Tibial nerve (tissue), 4 donors: ENCODE data around the gene PRKAR1B. TPM values are rescaled to one million over a fixed set of nuclear protein-coding genes. Genes with fewer than 3 reads are reported as not detected.

ENCODE experiments used
- DNase-seq, 2 donors: peaks; one replicate each; pipeline ENCODE4 v3.0.0-alpha.2; 2019; ENCODE audit warnings: low spot score in 2 of 2
- H3K27ac ChIP-seq, 4 donors: fragments of 200-600 bp; sonication (generic) in 3 of 4; one replicate each; pipeline ENCODE4 v1.5.1; 2017 to 2019; ENCODE audit warnings: mild to moderate bottlenecking in 1 of 4
- H3K27me3 ChIP-seq, 2 donors: fragments of 200-600 bp; sonication (generic) in 1 of 2; one replicate each; pipeline versions ENCODE4 v1.5.1 to v1.6.0; 2017 to 2019
- H3K36me3 ChIP-seq, 3 donors: fragments of 200-600 bp; sonication (generic); one replicate each; pipeline ENCODE4 v1.5.1; 2018 to 2019
- H3K4me1 ChIP-seq, 4 donors: fragments of 200-600 bp; sonication (generic) in 3 of 4; one replicate each; pipeline ENCODE4 v1.5.1; 2017 to 2019
- H3K4me3 ChIP-seq, 4 donors: fragments of 200-600 bp; sonication (generic) in 3 of 4; one replicate each; pipeline ENCODE4 v1.5.1; 2017 to 2019; ENCODE audit warnings: mild to moderate bottlenecking in 1 of 4, moderate library complexity in 1 of 4
- H3K9me3 ChIP-seq, 4 donors: fragments of 200-600 bp; sonication (generic) in 3 of 4; one replicate each; pipeline ENCODE4 v1.5.1; 2017 to 2019
- EP300 ChIP-seq, 2 donors: sonication (generic); formaldehyde crosslinking; IDR thresholded peaks; one replicate each; pipeline ENCODE4 v1.6.1; 2017; ENCODE audit warnings: antibody characterized with exemption in 2 of 2, mild to moderate bottlenecking in 1 of 2
- POLR2A ChIP-seq, 2 donors: fragments of 450-650 bp; IDR thresholded peaks; one replicate each; pipeline ENCODE4 v1.6.1; 2017; ENCODE audit warnings: antibody characterized with exemption in 2 of 2, mild to moderate bottlenecking in 2 of 2, moderate library complexity in 2 of 2
- WGBS, 2 donors: methylation state at CpG; one replicate each; pipeline ENCODE4 v1.1.5; 2018; 5-methylcytosine and 5-hydroxymethylcytosine counted together
- total RNA-seq, 4 donors: library from RNA; depleted of rRNA; stranded (reverse); fragments of >200 nt; gene quantifications; one replicate each; pipeline ENCODE4 v1.1.0, GENCODE V29; 2016
- TF ChIP-seq, protein P1 (sequence below), 5 experiments: fragments of 200-600 bp in 3 of 5; fragments of 450-650 bp in 2 of 5; sonication (generic) in 3 of 5; IDR thresholded peaks; one replicate each; pipeline ENCODE4 v1.5.1; 2016 to 2019; ENCODE audit warnings: antibody characterized with exemption in 5 of 5, mild to moderate bottlenecking in 3 of 5, moderate library complexity in 2 of 5

The PRKAR1B gene
- total RNA-seq, 4 donors from 2014 or later, result 2.7 to 12.3 (median 4.8) TPM

DNA sequence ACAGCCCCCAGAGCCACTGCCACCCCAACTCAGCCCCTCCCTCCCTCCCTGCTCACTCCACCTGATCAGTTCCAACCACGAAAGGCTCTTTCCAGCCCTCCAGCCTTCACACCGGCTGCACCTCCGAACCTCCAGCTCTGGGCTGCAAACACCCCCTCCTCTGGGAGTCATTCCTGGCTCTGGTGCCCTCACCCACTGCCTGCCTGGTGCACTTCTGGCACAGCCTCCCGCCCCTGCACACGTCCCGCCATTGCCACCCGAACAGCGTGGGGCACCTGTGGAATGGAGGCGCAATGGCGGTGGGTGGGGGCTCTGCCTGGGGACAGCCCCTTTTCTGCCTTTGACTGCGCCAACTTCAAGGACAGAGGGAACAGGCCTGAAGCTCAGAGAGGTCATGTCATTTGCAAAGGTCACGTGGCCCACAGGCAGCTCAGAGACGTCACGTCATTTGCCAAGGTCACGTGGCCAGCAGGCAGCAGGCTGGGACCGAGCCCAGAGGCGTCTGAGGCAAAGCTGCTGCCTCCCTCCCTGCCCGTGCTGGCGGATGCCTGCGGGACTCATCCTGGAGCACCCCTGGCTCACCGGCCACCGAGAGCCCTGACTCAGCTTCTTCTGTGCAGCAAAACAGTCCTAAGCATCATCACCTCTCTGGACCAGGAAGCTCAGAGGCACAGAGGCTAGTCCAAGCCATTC is 76.6 kb downstream of the PRKAR1B start:
- Histone ChIP-seq H3K27me3 (no peaks in the 10 kb centered on the region), H3K4me1 (no peaks in the 10 kb centered on the region), H3K9me3 (peaks cover 0 to 4% (median 0%) of the 10 kb centered on the region in 4 donors), H3K4me3 (no peak overlapping the region), H3K36me3 (no peaks in the 10 kb centered on the region), H3K27ac (no peak overlapping the region)
- no peak for DNase-seq
- TF ChIP-seq, protein P1, sequence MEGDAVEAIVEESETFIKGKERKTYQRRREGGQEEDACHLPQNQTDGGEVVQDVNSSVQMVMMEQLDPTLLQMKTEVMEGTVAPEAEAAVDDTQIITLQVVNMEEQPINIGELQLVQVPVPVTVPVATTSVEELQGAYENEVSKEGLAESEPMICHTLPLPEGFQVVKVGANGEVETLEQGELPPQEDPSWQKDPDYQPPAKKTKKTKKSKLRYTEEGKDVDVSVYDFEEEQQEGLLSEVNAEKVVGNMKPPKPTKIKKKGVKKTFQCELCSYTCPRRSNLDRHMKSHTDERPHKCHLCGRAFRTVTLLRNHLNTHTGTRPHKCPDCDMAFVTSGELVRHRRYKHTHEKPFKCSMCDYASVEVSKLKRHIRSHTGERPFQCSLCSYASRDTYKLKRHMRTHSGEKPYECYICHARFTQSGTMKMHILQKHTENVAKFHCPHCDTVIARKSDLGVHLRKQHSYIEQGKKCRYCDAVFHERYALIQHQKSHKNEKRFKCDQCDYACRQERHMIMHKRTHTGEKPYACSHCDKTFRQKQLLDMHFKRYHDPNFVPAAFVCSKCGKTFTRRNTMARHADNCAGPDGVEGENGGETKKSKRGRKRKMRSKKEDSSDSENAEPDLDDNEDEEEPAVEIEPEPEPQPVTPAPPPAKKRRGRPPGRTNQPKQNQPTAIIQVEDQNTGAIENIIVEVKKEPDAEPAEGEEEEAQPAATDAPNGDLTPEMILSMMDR (IDR thresholded peaks at IDR 0.05), result no peak
- 72 to 85% methylated on average over 16 to 21 of the region's 22 CpGs for WGBS, 2 donors

DNA sequence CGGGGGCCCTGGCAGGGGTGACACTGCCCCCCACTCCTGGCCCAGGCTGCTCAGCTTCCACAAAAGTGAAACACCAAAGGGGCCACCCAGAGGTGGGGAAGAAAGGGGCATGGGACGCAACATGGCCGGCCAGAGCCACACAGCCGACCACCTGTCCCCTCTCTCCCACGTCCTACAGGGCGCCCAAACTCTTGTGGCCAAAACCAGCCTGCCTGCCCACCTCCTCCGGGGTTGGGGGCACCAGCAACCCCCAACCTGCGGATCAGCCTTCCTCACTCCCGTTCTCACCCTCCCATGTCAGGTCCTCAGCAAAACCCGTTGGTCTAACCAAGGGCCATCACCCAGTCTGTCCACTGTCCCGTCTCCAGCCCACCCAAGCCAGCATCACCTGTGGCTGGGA is 80.1 kb downstream of the PRKAR1B start:
- Histone ChIP-seq H3K4me1 (no peaks in the 10 kb centered on the region), H3K9me3 (peaks cover 0 to 9% (median 0%) of the 10 kb centered on the region in 4 donors), H3K27ac (no peak overlapping the region), H3K4me3 (no peak overlapping the region), H3K27me3 (no peaks in the 10 kb centered on the region), H3K36me3 (no peaks in the 10 kb centered on the region)
- 89 to 98% methylated on average over 11 of the region's 11 CpGs for WGBS, 2 donors
- no peak for DNase-seq
- TF ChIP-seq POLR2A (IDR thresholded peaks at IDR 0.05) (no peak), EP300 (IDR thresholded peaks at IDR 0.05) (no peak)
- TF ChIP-seq, protein P1 (IDR thresholded peaks at IDR 0.05), result no peak

DNA sequence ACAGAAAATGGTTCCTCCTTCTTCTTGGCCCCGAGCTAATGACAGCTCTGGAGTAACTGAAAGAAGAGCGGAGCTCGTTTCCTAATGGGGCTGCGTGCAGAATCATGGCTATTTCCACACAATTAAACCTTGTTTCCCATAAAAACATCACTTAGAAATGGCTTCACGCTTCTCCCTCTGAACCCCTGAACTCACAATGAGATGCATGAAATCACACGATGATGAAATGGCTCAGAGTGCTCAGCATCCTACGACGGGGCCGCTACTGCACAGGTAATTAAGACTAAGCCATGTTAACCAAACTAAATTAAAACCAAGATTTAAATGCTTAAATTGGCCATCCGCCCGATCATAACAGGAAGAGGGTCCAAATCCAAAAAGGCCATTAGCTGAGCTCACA is 80.6 kb downstream of the PRKAR1B start:
- Histone ChIP-seq H3K4me3 (no peak overlapping the region), H3K27ac (no peak overlapping the region), H3K36me3 (no peaks in the 10 kb centered on the region), H3K9me3 (peaks cover 0 to 9% (median 0%) of the 10 kb centered on the region in 4 donors), H3K4me1 (no peaks in the 10 kb centered on the region), H3K27me3 (no peaks in the 10 kb centered on the region)
- 65 to 67% methylated on average over 11 of the region's 11 CpGs for WGBS, 2 donors
- DNase-seq, result no peak
- TF ChIP-seq EP300 (IDR thresholded peaks at IDR 0.05) (no peak), POLR2A (IDR thresholded peaks at IDR 0.05) (no peak)
- TF ChIP-seq, protein P1 (IDR thresholded peaks at IDR 0.05), result no peak

DNA sequence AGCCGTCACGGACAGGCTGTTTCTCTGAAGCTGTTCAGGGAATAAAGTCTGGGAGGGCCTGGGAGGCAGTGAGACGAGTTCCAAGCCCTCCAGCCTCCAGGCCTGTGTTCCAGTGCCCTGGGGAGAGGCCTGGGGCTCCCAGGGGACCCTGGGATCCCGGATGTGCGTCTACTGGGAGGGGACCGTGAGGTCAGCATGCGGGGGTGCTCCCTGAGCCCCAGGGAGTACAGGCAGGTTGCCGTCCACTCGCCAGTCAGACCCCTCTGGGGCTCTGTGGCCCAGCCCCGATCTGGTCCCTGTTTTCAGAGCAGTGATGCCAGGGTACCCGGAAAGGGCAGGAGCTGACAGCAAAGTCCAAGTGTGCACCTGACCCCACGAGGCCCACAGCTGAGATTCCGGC is 81.5 kb downstream of the PRKAR1B start:
- Histone ChIP-seq H3K9me3 (peaks cover 0 to 9% (median 0%) of the 10 kb centered on the region in 4 donors), H3K27ac (no peak overlapping the region), H3K36me3 (no peaks in the 10 kb centered on the region), H3K4me3 (no peak overlapping the region), H3K27me3 (no peaks in the 10 kb centered on the region), H3K4me1 (no peaks in the 10 kb centered on the region)
- TF ChIP-seq, protein P1 (IDR thresholded peaks at IDR 0.05), result no peak
- TF ChIP-seq EP300 (IDR thresholded peaks at IDR 0.05) (no peak), POLR2A (IDR thresholded peaks at IDR 0.05) (no peak)
- 85 to 88% methylated on average over 9 to 13 of the region's 13 CpGs for WGBS, 2 donors
- no peak for DNase-seq

DNA sequence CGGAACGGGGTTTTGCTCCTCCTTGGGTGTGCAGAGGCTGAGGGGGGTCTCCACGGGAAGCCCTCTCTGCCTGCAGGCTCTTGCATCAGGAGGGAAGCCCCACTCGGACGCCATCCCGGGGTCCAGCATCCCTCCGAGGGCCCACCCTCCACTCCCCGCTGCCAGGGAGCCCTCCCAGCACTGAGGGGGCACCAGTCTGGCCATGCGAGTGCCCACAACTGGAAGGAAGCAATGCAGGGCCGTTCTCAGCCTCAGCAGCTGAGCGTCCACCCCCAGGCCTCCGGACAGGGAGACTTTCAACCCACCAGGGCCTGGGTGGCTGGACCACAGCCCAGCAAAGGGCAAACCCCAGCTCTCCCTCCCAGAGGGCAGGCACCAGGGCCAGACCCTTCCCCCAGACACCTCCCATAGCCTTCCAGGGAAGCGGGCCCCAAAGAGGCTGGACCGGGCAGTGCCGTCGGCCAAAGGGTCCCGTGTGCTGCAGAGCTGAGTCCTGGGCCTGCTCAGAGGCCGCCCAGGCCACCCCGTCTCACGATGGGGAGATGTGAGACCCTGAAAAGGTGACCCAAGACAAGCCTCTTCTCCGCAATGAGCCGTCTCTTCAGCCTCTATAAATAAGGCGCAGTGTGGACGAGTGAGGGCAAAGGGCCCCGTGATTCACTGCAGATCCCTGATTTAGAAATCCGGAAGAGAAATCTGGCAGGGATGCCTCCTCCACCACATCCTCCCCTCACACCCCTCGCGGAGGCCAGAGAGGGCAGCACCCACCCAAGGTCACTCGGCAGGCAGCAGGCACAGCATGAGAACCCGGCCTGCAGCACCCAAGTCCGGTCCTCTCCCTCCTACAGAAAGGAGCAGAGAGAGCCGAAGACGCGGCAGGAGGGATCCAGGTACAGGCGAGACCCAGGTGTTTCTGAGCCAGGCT is 82.4 kb downstream of the PRKAR1B start:
- 93 to 98% methylated on average over 27 to 29 of the region's 35 CpGs for WGBS, 2 donors
- no peak overlapping the region for H3K4me3 ChIP-seq
- H3K36me3 ChIP-seq, result no peaks in the 10 kb centered on the region
- H3K27me3 ChIP-seq, result no peaks in the 10 kb centered on the region
- TF ChIP-seq POLR2A (IDR thresholded peaks at IDR 0.05), result no peak
- no peak for TF ChIP-seq EP300 (IDR thresholded peaks at IDR 0.05)
- TF ChIP-seq, protein P1 (IDR thresholded peaks at IDR 0.05), result no peak
- no peak overlapping the region for H3K27ac ChIP-seq
- peaks cover 0 to 9% (median 0%) of the 10 kb centered on the region in 4 donors for H3K9me3 ChIP-seq
- no peak for DNase-seq
- H3K4me1 ChIP-seq, result no peaks in the 10 kb centered on the region
